ENCODE measurements around the gene HOXB3.

Gene HOXB3

GRCh38 chr17:48605991-48606891 is 16.2 kb upstream of the HOXB3 start:
- in situ Hi-C loops (cut with HindIII; ENCODE audit: low pct_unique_long_range_greater_than_20kb, low sequenced_read_pairs), result no loop called here

DNA sequence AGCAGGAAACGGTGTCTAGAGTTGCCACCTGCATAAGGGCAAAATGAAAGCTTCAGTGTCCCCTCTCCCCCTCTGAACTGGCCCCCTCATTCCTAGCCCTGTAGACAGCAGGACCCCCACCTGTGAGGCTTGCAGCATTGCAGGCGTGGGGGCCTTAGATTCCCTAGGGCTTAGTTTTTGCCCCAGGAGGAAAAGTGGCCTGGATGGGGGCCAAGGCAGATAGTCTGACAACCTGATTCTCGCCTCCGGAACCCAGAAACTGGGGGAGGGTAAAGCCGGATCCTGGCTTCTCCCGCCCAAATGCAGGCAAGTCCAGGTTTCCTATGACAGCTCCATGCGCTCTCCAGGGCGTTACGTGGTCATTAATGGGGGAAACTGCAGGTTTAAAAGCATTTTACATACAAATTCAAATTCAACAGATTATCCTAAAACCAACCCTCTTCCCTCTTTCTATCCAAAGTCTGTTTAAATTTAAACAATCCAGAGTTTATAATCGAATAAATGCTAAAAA is 15.4 kb upstream of the HOXB3 start:
- no peak for DNase-seq (ENCODE audit: low read depth in 1 of 2, low spot score in 1 of 2)
- in situ Hi-C loops (cut with HindIII; ENCODE audit: low pct_unique_long_range_greater_than_20kb, low sequenced_read_pairs), result no loop called here

More at GRCh38 chr17:48605991-48606891, 16.2 kb upstream of the HOXB3 start:
- no peak for TF ChIP-seq JUND (IDR thresholded peaks at IDR 0.05; ENCODE audit: low read depth)
- DNase-seq (ENCODE audit: low read depth in 1 of 2, low spot score in 1 of 2), result no peak

GRCh38 chr17:48604770-48605329 is 14.8 kb upstream of the HOXB3 start, which contains the start of gene HOXB6:
HOXB6 (minus strand) TSS chr17:48604986; CDS start chr17:48598150, 6,836 bp downstream.
- in situ Hi-C loops (cut with HindIII; ENCODE audit: low pct_unique_long_range_greater_than_20kb, low sequenced_read_pairs), result no loop called here
- no peak for DNase-seq (ENCODE audit: low read depth in 1 of 2, low spot score in 1 of 2)
- TF ChIP-seq JUND (IDR thresholded peaks at IDR 0.05; ENCODE audit: low read depth), result no peak

More for the DNA sequence above, 15.4 kb upstream of the HOXB3 start:
- TF ChIP-seq JUND (IDR thresholded peaks at IDR 0.05; ENCODE audit: low read depth), result no peak

- in situ Hi-C loops (cut with HindIII; ENCODE audit: low pct_unique_long_range_greater_than_20kb, low sequenced_read_pairs), result no loop called here
- TF ChIP-seq JUND (IDR thresholded peaks at IDR 0.05; ENCODE audit: low read depth), result no peak
- peak in 1 of 2 experiments; percentile 49 for DNase-seq (ENCODE audit: low read depth in 1 of 2, low spot score in 1 of 2)
These were observed 14.1 kb upstream of the HOXB3 start for GRCh38 chr17:48603959-48604769.

DNA sequence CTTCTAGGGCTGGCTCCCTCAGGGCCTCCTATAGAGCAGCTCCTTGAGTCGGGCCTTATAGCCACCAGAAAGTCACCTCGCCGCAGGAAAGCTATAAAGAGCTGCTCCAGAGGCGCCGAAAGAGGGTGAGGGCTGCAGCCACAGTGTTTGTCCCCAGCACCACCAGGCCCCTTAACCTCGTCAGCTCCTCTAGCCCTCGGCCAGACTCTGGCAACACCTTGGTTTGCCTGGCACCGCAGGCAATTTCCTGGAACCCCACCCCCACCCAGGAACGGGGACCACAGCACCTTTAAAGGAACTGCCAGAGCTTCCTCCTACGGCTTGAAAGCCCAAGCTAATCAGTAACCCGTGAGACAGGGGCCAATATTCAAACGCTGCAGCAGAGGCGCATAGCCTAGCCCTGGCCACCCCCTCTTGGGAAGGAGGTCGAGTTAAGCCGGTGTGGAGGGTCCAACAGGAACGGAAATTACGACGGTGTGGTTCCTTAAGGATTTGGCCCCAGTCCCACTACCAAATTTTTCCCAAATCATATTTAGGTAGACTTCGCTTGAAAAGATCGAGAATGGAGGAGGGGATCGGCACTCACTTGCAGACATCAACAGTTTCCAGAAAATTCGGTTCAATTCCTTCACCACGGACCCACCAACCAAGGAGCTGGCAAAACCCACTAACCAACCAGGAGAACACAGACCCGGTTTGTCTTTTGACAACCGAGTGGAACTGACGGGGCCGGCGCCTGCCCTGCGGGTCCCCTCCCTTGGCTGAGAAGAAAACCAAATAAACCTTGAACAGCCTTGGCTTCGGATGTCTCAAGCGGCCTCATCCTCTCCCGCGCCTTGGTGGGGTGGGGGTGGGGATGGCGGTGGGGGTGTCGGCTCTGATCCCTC is 11.7 kb upstream of the HOXB3 start:
- no peak for DNase-seq (ENCODE audit: low read depth in 1 of 2, low spot score in 1 of 2)
- no peak for TF ChIP-seq JUND (IDR thresholded peaks at IDR 0.05; ENCODE audit: low read depth)
- in situ Hi-C loops (cut with HindIII; ENCODE audit: low pct_unique_long_range_greater_than_20kb, low sequenced_read_pairs), result no loop called here

DNA sequence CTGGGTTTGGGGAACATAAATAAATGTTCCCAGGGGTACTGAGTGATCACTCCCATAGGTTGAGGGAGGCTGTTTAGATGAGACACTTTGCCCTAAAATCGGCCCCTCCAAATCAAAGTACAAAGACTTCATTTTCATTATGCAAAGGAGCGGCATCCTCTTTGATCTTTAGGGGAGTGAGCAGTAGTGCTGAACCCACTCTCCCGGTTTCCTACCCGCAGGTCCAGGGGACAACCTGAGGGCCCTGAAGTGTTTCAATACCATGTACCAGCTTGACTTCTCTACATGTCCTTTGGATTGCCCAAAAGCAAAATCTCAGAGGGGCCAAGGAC is 11.1 kb upstream of the HOXB3 start:
- TF ChIP-seq JUND (IDR thresholded peaks at IDR 0.05; ENCODE audit: low read depth), result no peak
- no peak for DNase-seq (ENCODE audit: low read depth in 1 of 2, low spot score in 1 of 2)
- in situ Hi-C loops (cut with HindIII; ENCODE audit: low pct_unique_long_range_greater_than_20kb, low sequenced_read_pairs), result no loop called here

- in situ Hi-C loops (cut with HindIII; ENCODE audit: low pct_unique_long_range_greater_than_20kb, low sequenced_read_pairs), result no loop called here
- no peak for DNase-seq (ENCODE audit: low read depth in 1 of 2, low spot score in 1 of 2)
- no peak for TF ChIP-seq JUND (IDR thresholded peaks at IDR 0.05; ENCODE audit: low read depth)
These were observed 10.4 kb upstream of the HOXB3 start for GRCh38 chr17:48600244-48601098.

DNA sequence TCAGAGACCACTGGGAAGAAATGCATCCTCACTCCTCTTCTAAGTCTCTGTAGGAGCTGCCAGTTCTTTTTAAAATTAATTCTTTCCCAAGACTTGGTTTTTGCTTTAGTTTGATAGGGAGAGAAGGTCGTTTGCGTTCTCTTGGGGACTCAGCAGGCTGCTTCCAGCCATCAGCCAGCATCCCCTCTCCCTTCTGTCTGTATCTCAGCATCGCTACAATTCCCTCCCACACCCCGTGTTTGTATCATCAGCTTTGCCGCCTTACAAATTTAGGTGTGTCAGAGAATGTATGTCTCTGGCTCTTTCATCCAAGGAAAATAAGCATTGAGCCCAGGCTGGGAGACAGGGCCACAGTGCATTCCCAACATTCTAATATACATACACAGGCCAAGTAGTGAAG is 9.3 kb upstream of the HOXB3 start:
- in situ Hi-C loops (cut with HindIII; ENCODE audit: low pct_unique_long_range_greater_than_20kb, low sequenced_read_pairs), result no loop called here
- TF ChIP-seq JUND (IDR thresholded peaks at IDR 0.05; ENCODE audit: low read depth), result no peak
- no peak for DNase-seq (ENCODE audit: low read depth in 1 of 2, low spot score in 1 of 2)

DNA sequence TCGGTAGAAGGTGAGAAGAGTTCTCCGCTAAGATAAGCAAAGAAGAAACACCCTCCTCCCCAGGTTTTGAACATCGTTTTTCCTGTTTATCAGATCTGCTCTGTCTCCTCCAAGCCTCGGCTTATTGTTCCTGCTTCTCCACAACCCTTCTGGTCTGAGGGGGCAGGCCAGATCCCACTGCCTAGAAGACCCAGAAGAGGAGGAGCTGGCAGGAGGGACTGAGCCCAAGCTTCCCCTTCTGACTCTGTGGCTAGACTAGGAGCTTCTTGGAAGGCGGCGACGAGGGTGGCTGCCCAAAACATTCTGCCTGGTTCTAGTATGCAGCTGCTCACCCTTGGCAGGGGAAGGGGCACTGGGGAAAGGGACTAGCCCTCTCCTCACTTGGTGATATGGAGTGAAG is 8.7 kb upstream of the HOXB3 start:
- TF ChIP-seq JUND (IDR thresholded peaks at IDR 0.05; ENCODE audit: low read depth), result no peak
- in situ Hi-C loops (cut with HindIII; ENCODE audit: low pct_unique_long_range_greater_than_20kb, low sequenced_read_pairs), result no loop called here
- DNase-seq (ENCODE audit: low read depth in 1 of 2, low spot score in 1 of 2), result no peak

- peak; percentile 67 to 88 for DNase-seq (ENCODE audit: low read depth in 1 of 2, low spot score in 1 of 2)
- TF ChIP-seq JUND (IDR thresholded peaks at IDR 0.05; ENCODE audit: low read depth), result no peak
- in situ Hi-C loops (cut with HindIII; ENCODE audit: low pct_unique_long_range_greater_than_20kb, low sequenced_read_pairs), result no loop called here
These were observed 8.0 kb upstream of the HOXB3 start for GRCh38 chr17:48597778-48598631.
